ENCODE measurements around the gene PODXL2.

The PODXL2 gene

DNA sequence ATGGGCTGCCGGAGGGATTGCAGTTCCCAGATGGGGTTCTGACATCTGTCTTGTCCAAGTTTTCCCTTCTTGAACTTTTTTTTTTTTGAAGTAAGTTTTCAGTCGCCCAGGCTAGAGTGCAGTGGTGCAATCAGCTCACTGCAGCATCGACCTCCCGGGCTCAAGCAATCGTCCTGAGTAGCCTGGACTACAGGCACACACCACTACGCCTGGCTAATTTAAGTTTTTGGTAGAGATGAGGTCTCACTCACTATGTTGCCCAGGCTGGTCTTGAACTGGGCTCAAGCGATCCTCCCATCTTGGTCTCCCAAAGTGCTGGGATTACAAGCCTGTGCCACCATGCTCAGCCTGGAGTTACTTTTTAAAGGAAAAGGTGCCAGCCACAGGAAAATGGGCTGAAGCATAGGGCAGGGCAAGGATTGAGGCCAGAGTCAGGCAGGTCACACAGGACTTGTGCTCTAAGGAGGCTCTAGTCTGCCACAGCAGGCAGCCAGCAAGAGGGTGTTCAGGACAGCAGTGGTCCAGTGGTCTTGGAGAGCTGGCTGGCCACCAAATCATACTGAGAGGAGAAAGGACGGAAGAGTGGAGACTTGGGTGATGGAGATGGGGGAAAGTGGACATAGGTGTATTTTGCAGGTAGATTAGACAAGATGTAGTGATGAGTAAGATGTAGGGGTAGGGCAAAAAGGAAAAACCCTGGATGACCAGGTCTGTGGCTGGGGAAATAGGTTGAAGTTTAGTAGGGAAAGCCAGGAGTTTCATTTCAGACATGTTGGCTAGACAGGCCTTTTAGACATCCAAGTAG, 6.0 kb upstream of the PODXL2 start:
- TF ChIP-seq CTCF (conservative IDR thresholded peaks at IDR 0.05; ENCODE audit: low read depth, low read length): no peak
- Histone ChIP-seq H3K27me3 (ENCODE audit: insufficient read depth, low read depth) (no peaks in the 10 kb centered on the region), H3K4me2 (no peak overlapping the region), H2AFZ (ENCODE audit: low read depth) (no peak overlapping the region), H3K4me1 (ENCODE audit: low read depth, poor library complexity, severe bottlenecking) (peaks cover 7% of the 10 kb centered on the region), H3K36me3 (ENCODE audit: insufficient read depth) (peaks cover 3% of the 10 kb centered on the region; the same call in 1 of the 2 replicates), H3K4me3 (IDR thresholded peaks at IDR 0.05; ENCODE audit: insufficient read depth, low read depth, low read length) (no peak overlapping the region), H3K79me2 (ENCODE audit: insufficient read depth, low read depth) (no peaks in the 10 kb centered on the region), H3K9ac (no peak overlapping the region), H3K27ac (no peak overlapping the region), H4K20me1 (ENCODE audit: insufficient read depth) (no peaks in the 10 kb centered on the region)

- H2AFZ ChIP-seq (ENCODE audit: low read depth): no peak overlapping the region
- no peak overlapping the region for H3K27ac ChIP-seq
- peaks cover 7% of the 10 kb centered on the region for H3K4me1 ChIP-seq (ENCODE audit: low read depth, poor library complexity, severe bottlenecking)
- H3K9ac ChIP-seq: no peak overlapping the region
- H3K79me2 ChIP-seq (ENCODE audit: insufficient read depth, low read depth): no peaks in the 10 kb centered on the region
- peaks cover under 1% of the 10 kb centered on the region; the same call in 1 of the 2 replicates for H3K36me3 ChIP-seq (ENCODE audit: insufficient read depth)
- no peak overlapping the region for H3K4me3 ChIP-seq (IDR thresholded peaks at IDR 0.05; ENCODE audit: insufficient read depth, low read depth, low read length)
- H3K27me3 ChIP-seq (ENCODE audit: insufficient read depth, low read depth): no peaks in the 10 kb centered on the region
- no peak for TF ChIP-seq CTCF (conservative IDR thresholded peaks at IDR 0.05; ENCODE audit: low read depth, low read length)
- no peaks in the 10 kb centered on the region for H4K20me1 ChIP-seq (ENCODE audit: insufficient read depth)
- no peak overlapping the region for H3K4me2 ChIP-seq
These were observed 4.9 kb upstream of the PODXL2 start for GRCh38 chr3:127624063-127624462.

DNA sequence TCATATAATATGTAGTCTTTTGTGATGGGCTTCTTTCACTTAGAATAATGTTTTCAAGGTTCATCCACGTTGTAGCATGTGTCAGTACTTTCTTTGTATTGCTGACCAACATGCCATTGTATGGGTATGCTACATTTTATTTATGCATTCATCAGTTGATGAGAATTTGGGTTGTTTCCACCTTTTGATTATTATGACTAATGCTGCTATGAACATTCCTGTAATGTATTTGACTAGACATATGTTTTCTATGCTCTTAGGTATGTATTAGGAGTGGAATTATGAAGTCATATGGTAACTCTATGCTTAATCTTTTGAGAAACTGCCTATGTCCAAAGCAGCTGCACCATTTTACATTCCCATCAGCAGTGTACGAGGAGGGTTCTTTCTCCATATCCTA, 3.2 kb upstream of the PODXL2 start:
- Histone ChIP-seq H3K27ac (no peak overlapping the region), H3K27me3 (ENCODE audit: insufficient read depth, low read depth) (no peaks in the 10 kb centered on the region), H3K9ac (no peak overlapping the region), H3K4me3 (IDR thresholded peaks at IDR 0.05; ENCODE audit: insufficient read depth, low read depth, low read length) (no peak overlapping the region), H2AFZ (ENCODE audit: low read depth) (no peak overlapping the region), H3K4me1 (ENCODE audit: low read depth, poor library complexity, severe bottlenecking) (peaks cover 7% of the 10 kb centered on the region), H3K4me2 (no peak overlapping the region), H4K20me1 (ENCODE audit: insufficient read depth) (no peaks in the 10 kb centered on the region), H3K36me3 (ENCODE audit: insufficient read depth) (no peaks in the 10 kb centered on the region; the same call in 1 of the 2 replicates), H3K79me2 (ENCODE audit: insufficient read depth, low read depth) (no peaks in the 10 kb centered on the region)
- TF ChIP-seq CTCF (conservative IDR thresholded peaks at IDR 0.05; ENCODE audit: low read depth, low read length): no peak

- Histone ChIP-seq H3K79me2 (ENCODE audit: insufficient read depth, low read depth) (no peaks in the 10 kb centered on the region), H3K4me2 (no peak overlapping the region), H2AFZ (ENCODE audit: low read depth) (no peak overlapping the region), H3K4me1 (ENCODE audit: low read depth, poor library complexity, severe bottlenecking) (peaks cover 7% of the 10 kb centered on the region), H3K4me3 (IDR thresholded peaks at IDR 0.05; ENCODE audit: insufficient read depth, low read depth, low read length) (no peak overlapping the region), H3K27ac (no peak overlapping the region), H3K27me3 (ENCODE audit: insufficient read depth, low read depth) (no peaks in the 10 kb centered on the region), H3K36me3 (ENCODE audit: insufficient read depth) (no peaks in the 10 kb centered on the region), H4K20me1 (ENCODE audit: insufficient read depth) (no peaks in the 10 kb centered on the region), H3K9ac (no peak overlapping the region)
- TF ChIP-seq CTCF (conservative IDR thresholded peaks at IDR 0.05; ENCODE audit: low read depth, low read length): no peak
These were observed 578 bp upstream of the PODXL2 start for GRCh38 chr3:127628426-127628787.
